ENCODE results near the gene SPAAR.
A peak's percentile ranks its signal among the peaks of the same experiment; 100 is the strongest.
"Not testable (repeated sequence)": the region's sequence is repeated elsewhere in the genome, so short reads cannot be mapped to it uniquely, and the experiment has no call there.

SPAAR gene

DNA sequence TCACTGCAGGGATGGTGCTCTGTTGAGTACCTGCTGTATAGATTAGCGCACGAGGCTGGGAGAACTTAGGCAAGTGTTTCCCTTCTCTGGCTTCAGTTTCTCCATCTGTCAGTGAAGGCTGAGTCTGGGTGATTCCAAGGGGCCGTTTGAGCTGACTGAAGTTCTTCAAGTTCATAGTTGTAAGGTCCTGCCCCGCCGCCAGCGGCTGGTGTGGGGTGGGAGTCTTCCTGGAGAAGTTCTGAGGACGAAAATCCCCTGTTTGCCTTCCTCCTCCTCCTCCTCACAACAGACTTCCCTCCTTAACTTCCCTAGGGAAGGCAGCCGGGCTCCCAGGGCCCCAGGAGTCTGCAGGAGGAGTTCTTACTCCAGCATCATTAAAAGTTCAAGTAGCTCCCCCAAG, 5.0 kb upstream of the SPAAR start:
- no peak for DNase-seq (ENCODE audit: low read depth, low spot score)

DNA sequence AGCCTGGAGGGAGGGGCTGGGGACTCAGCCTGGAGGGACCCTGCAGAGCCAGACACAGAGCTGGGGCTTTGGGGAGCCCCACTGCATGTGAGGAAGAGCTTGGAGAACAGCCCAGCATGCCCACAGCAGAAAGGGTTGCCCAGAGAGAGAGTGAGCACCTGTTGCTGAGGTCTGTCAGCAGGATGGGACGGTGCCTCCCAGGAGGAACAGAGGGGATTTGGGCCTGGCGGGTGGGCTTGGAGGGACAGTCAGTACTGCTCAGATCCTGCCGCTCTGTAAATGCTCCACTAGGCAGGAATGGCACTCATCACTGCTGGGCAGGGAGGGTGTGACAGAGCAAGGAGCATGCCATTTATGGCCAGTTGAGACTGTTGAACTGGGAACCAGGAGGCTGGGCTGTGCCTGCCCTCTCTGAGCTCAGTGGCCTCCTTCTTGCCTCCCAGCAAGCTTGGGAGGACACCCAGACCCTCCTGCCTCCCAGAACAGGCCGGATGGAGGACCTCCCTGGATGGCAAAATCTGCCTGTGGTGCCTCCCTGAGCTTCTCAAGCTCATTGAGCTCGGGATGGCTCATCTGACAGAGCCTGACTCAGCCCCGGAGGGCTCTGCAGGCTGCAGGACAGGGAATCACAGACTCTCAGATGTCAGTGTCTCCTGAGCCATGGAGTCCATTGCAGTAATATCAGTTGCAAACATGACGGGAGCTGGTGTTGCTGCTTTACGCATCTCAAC, 4.1 kb upstream of the SPAAR start:
- no peak for DNase-seq (ENCODE audit: low read depth, low spot score)

DNA sequence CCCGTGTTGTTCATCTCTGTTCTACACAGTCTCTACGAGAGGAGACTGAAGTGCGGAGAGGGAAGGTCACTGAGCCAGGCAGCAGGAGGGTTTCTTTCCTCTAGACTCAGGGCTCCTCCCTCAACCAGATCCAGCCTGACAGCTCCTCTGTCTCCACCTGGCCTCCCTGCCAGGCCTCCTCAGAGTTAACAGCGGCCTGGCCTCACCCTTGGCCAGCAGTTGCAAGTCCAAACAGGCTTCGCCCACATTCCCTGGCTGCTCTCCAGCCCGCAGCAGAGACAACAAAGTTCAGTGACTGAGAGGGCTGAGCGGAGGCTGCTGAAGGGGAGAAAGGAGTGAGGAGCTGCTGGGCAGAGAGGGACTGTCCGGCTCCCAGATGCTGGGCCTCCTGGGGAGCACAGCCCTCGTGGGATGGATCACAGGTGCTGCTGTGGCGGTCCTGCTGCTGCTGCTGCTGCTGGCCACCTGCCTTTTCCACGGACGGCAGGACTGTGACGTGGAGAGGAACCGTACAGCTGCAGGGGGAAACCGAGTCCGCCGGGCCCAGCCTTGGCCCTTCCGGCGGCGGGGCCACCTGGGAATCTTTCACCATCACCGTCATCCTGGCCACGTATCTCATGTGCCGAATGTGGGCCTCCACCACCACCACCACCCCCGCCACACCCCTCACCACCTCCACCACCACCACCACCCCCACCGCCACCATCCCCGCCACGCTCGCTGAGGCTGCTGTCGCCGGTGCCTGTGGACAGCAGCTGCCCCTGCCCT, 3.2 kb upstream of the SPAAR start, which contains the start of gene HRCT1:
Gene HRCT1, plus strand, starts transcription at position 291 of the 768 bp plus-strand sequence. Its CDS starts 86 bp downstream, at position 377.
- DNase-seq (ENCODE audit: low read depth, low spot score): peak; percentile 86

DNA sequence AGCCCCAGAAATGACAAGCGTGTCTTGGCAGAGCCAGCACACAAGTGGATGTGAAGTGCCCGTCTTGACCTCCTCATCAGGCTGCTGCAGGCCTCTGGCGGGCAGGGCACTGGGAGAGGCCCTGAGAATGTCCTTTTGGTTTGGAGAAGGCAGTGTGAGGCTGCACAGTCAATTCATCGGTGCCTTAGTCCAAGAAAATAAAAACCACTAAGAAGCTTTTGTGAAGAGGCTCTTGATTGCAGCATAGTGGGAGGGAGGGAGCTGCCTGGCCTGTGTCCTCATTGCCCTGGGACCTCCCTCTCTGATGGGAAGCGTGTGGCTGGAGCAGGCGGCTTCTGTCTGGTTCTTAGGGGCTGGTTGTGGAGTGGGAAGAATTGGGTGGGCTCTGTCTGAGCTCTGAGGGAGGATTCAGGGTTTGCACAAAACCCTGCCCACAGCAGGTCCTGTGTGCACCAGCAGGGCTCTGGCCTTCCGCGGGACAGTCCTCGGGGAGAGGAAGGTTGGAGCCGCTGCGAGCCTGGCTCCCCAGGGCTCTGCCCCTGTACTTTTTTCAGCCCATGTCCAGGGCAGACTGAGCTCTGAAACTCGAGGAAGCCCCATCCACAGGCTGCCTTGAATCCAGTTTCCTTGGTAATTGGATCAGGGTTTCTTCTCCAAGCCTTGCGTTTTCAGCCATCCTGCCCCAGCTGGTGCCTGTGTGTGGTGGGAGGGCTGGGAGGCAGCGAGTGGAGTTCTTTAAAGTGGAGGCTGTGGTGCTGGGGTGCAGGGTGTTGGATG, 2.2 kb upstream of the SPAAR start:
- no peak for DNase-seq (ENCODE audit: low read depth, low spot score)

DNA sequence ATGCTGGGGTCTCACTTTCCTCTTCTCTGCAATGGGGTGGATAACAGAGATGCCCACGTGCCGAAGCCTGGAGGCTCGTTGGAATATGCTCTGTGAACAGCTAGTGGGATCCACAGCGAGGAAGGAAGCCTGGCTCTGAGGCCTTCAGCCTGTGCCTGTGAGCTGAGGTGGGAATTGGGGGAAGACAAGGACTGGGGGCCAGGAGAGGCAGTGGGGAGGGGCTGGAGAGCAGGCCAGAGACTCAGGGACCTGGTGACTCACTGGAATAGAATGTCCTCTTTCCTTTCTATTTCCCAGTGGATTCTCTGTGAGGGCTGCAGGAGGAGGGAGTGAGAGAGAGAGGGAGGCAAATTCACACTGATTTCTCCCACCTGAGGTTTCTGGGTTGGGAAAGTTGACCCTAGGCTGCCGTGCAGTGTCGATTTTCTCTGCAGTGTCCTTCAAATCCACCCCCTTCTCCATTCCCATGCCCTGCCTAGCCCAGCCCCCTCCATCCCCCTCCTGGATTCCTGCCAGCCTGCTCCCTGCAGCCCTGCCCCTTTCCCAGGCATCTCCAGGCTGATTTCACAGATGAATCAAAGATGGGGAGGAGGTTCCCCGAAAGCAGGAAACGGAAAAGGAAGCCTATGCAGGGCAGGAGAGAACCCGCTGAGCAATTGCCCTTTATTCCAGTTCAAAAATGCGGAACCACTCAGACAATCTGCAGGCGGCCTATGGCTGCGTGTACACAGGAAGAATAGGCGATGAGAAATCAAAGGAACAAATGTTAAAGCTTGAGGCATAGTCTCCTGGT, 1.4 kb upstream of the SPAAR start:
- DNase-seq (ENCODE audit: low read depth, low spot score): peak; percentile 66

DNA sequence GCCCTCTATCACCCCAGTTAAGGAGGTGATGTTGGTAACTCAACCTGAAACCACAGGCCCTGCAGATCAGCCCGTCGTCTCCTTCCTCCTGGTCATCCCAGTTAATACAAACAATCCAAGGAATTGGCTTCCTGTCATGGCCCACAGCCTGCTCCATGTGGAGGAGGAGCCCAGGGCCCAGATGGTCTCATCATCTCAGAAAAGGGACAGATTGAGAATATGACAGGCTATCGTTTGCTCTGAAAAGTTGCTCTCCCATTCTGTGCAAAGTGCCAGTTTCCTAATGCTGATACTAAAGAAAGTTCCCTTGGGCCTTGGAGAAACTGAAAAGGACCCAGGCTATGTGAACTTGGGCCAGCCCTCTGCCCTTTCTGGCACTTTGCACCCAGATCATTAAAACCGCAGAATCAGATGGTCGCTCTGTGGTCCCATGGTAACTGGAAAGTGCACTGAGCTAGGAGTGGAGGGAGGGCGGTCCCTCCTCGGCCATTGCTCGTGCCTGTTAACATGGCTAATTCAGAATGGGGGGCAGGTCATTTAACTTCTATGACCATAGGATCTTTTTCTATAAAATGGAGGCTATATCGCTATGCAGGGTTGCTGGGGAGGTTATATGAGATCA, 675 bp upstream of the SPAAR start:
- DNase-seq (ENCODE audit: low read depth, low spot score): no peak

DNA sequence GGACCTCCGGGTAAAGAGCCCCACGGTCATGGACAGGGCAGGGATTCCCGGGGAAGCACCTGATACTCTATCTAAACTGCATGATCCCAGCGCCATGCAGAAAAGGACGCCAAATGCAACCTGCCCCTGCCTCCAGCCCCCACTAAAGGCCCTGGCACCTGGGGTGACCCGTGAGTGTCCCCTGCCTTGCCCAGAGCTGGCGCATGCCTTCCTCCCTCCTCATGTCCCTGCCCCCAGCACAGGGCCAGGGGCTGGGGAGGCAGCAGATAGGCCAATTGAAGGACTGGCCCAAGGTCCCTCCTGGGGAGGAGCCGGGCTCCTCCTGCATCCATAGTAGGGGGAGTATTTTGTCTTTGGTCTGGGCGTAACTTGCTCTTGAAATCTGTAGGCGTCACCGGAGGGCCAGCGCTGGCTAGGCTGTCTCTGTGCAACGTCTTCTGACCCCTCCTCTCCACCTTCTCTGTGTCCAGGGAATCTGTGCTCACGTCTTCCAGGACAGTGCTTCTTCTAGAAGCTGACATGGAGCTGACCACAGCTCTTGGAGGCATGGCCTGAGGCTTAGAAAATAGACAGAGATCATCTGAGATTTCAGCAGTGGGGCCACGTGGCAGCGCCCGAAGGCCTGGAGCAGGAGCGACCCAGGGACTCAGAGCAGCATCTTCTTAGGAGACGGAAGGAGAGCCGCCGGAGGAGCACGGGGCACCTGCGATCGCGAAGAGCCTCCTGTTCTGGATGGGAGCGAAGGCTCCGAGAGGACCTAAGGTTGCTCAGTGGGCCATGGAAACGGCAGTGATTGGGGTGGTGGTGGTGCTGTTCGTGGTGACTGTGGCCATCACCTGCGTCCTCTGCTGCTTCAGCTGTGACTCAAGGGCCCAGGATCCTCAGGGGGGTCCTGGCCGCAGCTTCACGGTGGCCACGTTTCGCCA, 660 bp downstream of the SPAAR start:
- no peak for DNase-seq (ENCODE audit: low read depth, low spot score)

DNA sequence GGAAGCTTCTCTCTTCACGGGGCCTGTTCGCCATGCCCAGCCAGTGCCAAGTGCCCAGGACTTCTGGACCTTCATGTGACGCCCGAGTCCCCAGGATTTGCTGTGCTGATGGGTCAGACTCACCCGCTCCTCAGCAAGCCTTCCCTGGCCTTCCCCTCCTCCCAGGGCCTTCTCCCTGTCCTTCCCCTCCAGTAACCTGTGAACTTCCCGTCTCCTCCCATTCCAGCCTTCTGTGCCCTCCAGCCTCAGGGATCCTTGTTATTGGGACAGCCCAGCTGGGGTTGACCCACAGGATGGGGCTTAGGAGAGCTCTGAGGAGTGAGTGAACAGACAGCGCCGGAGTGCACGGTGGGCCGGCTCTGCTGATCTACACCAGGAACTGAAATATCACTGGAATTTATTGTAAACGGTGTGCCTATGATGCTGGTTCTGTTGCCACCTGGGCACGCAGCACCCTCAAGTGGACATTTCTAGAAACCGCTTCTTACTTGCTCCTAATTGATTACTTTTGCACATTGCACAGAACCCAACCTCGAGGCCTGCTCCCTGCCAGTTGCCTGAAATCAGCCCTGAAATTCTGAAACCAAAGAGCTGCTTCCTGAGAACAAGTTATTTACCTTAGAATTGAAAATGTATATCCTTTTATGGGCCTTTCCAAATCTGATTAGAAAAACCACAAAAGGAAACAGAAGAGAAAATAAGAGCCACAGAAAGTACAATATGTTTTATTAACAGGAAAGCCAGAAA, 1.5 kb downstream of the SPAAR start:
- DNase-seq (ENCODE audit: low read depth, low spot score): no peak

DNA sequence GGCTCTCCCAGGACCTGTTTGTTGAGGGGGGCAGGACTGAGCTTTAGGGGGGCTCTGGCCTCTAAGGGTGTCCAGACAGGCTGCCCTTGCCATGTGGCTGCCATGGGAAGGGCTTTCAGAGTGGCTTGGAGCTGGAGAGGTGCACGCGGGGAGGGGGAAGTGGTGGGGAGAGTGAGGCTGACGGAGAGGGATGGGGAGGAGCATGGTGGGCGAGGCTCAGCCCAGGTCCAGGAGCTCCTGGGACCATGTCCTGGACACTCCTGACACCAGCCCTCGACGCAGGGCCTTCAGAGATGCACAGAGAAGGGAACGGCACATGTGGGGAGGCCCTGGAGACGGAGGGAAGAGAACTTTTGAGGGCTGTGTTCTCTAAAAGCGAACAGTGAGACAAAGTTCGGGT, 2.4 kb downstream of the SPAAR start:
- no peak for DNase-seq (ENCODE audit: low read depth, low spot score)

DNA sequence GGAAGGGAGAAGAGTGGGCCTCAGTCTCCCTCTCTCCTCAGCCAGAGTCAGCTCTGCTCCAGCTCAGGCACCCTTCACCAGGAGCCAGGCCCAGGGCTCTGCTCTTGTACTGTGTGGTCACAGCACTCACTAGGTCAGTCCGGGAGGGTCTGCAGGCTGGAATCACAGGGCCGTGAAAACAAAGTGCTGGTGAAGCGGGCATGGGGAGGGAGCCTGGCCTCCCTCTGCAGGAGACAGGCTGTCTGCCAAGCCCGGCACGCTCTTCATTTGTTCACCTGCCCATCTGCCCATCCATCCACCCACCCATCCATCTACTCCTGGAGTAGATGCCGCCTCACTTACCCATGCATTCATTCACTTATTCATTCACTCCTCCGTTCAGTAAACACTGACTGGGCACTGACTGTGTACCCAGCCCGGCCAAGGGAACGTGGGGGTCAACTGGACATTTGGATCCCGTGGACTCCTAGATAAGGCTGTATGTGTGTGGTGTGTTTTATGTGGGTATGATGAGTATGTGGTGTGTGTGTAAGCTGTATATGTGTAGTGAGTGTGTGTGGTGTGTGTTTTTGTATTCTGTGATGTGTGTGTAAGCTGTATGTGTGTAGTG, 3.6 kb downstream of the SPAAR start:
- DNase-seq (ENCODE audit: low read depth, low spot score): no peak

DNA sequence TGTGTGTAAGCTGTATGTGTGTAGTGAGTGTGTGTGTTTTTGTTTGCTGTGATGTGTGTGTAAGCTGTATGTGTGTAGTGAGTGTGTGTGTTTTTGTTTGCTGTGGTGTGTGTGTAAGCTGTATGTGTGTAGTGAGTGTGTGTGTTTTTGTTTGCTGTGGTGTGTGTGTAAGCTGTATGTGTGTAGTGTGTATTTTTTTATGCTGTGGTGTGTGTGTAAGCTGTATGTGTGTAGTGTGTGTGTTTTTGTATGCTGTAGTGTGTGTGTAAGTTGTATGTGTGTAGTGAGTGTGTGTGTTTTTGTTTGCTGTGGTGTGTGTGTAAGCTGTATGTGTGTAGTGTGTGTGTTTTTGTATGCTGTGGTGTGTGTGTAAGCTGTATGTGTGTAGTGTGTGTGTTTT, 4.1 kb downstream of the SPAAR start:
- not testable (repeated sequence) for DNase-seq (ENCODE audit: low read depth, low spot score)

DNA sequence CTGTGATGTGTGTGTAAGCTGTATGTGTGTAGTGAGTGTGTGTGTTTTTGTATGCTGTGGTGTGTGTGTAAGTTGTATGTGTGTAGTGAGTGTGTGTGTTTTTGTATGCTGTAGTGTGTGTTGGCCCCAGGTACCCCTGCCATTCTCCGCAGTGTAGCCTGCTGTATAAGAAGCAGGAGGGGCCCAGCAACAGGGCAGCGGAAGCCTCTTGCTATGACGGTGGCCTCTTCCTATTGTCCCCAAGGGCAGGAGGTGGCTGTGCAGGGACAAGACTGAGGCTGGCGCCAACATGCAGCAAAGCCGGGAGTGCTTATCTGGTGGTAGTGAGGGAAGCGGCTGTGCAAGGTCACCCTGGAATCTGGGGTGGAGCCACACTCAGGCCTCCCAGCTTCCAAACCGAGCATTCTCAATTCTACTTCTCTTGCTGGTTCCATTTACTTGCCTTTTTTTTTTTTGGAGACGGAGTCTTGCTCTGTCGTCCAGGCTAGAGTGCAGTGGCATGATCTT, 5.1 kb downstream of the SPAAR start:
- DNase-seq (ENCODE audit: low read depth, low spot score): no peak

DNA sequence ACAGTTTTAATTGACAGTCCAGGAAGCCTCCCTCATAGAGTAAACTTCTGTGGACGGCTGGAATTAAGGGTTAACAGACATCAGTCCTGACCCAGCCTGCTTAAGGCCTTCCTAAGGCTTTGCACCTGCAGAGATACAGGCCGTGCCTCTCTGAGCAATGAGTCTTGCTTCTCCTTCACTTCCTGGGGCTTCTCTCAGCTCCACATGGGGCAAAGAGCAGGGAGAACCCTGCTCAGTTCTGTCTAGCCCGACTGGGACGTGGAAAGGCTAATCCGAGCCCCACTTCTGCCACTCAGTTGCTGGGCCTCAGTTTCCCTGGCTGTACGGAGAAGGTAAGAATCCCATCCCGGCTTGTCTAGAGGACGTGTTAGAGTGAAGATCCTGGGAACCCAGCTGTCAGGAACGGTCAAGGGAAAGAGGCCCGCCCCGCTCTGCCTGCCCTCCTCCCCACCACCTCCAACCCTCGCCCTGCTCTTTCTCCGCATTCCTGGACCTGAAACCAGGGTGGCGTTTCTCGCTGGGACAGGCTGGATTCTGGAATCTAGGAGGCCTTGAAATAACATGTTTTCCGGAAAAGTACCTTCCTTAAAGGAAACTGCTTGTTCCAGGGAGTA, 6.5 kb downstream of the SPAAR start:
- no peak for DNase-seq (ENCODE audit: low read depth, low spot score)

DNA sequence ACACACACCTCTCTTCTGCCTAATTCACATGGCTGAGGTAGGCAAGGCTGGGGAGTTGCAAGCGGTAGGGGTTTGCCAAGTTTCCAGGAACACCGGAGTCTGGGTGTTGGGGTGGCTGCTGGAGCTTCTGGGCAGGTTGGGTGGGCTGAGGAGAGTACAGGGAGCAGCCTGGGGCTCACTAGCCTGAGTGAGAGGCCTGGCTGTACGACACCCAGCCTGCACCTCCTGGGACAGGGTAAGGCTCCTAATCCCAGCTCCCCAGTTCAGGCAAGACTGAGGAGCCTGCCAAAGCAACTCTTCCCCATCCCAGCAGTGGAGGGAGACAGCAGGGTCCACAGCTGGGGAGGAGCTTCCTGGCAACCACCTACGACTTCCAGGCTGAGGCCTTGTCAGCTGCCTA, 8.0 kb downstream of the SPAAR start:
- DNase-seq (ENCODE audit: low read depth, low spot score): no peak

DNA sequence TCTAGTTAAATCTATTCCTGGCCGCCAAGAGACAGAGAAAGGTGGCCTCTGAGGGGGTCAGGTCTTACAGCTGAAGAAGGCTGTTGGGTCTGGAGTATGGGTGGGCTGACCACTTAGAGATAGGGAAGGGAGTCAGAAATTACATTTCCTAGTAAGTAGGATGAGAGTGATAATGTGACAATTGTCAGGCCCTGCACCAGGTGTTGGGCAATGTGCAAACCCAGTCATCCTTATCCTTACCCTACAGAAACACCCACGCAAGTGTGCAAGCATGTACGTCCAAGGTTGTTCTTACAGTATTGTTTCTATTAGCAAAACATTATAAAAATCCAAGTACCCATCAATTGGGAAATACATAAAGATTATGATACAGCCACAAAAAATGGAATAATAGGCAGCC, 9.5 kb downstream of the SPAAR start:
- no peak for DNase-seq (ENCODE audit: low read depth, low spot score)

DNA sequence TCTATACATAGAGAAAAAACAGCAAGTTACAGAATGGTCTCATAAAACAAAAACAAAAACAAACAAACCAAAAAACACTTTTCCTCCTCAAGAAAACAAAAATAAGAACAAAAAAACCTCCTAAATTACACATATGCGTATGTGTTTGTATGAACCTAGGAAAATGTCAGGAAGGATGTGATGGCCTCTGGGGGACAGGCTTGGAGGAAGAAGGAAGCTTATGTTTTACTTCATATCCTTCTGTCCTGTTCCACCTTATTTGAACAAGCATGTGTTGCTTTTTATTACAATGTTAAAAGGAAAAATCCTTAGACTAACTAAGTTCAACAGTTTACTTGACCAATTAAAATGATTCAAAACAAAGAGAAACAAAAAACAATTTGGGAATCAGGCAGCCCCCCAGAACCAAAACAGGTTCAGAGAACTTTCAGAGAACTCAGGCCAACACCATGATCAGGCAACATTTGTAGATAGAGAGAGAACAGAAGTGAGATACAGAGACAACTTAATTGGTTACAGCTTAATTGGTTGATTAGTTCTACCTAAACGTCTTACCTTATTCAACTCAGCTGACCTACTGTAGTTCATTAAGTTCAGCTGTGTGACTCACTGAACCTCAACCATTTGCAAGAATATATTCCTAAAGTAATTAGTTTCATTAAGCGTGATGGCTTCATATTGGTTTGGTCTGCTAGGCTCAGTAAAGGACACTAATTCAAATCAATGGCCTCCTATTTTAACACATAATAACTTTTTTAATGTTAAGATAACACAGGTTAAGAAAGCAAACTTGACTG, 10.1 kb downstream of the SPAAR start:
- DNase-seq (ENCODE audit: low read depth, low spot score): no peak

DNA sequence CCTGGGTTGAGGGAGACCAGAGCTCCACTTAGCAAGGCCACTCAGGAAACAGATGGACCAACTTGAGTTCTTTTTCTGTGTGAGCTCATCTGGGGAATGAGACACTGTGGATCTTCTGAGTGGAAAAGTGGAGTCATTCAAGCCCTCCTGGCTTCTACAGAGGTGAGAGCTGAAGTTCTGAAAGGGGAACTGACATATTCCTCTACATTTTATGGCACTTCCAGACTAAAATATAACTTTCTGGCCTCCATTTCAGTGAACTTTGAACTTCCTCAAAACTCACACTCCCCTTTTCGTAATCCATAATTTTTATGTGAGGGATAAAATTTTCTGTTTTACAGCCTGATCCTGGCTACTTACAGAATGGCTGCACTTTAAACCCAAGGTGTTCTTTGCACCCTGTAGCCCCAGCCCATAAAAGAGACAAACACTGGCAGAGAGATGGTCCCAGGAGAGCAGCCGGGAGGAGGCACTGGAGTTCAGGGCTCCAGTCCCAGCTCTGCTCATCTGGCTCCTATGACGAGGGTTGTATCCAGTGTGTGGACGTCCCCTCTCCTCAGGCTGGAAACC, 10.8 kb downstream of the SPAAR start:
- no peak for DNase-seq (ENCODE audit: low read depth, low spot score)
